COLO829 (cell line): ENCODE results near the gene HECW1.
A peak's percentile ranks its signal among the peaks of the same experiment; 100 is the strongest.
"Not testable (repeated sequence)": the region's sequence is repeated elsewhere in the genome, so short reads cannot be mapped to it uniquely, and the experiment has no call there.

Source experiments
- DNase-seq: peaks from one replicate; pipeline ENCODE4 v3.0.0; 2012; ENCODE audit warnings: low spot score

HECW1 gene

DNA sequence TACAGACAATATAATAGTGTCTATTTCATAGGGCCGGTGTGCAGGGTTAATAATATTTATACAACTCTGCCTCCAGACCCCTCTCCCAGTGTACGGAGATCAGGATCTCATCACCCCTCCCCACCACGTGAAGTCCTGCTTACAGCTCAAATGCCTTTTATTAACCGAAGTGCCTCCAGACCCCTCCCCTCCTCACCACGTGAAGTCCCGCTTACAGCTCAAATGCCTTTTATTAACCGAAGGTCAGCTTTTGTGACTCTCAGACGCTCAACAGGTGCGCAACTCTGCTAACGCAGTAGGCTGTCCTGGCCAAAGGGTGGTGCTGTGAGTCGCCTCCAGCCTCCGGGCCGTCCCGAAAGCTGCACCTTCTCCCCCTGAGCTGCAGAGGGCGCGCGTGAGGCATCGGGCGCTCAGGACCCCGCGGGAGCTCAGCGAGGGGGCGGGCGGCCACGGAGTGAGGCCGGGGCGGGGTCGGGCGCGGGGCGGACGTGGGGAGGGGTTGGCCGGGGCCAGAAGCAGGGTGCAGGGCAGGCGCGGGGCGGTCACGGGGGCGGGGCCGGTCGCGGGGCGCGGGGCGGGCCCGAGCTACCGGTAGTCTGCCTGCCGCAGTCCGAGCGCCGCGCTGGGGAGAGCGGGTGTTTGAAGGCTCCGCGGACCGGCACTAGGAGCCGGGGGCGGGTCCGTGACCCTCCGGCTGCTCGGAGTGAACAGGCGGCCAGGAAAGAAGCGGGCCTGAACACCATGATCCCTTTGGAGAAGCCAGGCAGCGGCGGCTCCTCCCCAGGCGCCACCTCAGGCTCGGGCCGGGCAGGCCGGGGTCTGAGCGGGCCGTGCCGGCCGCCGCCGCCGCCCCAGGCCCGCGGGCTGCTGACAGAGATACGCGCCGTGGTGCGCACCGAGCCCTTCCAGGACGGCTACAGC is 470.3 kb downstream of the HECW1 start, which contains the start of gene STK17A:
TSS of gene STK17A (plus strand) at position 606 of the 921 bp plus-strand sequence. CDS start at position 742, 136 bp downstream.
- peak; percentile 87 for DNase-seq

DNA sequence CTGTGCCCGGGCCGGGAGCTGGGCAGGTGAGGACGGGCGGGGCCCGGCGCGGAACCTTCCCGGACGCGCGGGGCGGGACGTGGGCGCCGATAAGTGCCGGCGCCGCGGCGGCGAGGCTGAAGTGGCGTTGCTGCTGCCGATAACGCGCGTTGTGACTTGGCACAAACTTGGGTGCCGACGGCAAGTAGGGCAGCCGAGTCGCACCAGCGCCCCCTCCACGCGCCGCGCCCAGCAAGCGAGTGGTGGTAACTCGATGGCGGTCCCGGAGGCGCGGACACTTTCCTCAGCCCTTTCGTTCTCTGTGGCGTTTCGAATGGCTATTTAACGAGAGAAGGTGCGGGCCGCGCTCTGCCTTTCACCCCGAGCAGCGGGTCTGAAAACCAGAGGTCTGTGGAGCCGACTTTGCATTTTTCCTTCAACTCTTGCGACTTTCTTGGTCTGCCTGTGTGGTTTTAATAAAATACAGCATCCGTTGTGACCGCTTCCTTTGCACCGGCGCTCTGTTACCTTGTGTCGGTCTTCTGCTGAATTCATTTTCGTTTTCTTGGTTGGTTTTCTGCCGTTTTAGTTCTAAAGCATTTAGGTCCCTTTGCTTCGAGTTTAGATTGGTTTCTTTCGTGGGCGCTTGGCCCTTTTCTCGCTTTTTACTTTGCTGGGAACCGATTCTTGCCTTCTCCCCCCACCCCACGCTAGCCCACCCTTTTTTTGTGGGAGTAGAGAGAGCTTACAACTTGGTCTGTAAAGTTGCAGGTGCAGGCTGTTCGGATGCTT is 471.2 kb downstream of the HECW1 start:
- no peak for DNase-seq

DNA sequence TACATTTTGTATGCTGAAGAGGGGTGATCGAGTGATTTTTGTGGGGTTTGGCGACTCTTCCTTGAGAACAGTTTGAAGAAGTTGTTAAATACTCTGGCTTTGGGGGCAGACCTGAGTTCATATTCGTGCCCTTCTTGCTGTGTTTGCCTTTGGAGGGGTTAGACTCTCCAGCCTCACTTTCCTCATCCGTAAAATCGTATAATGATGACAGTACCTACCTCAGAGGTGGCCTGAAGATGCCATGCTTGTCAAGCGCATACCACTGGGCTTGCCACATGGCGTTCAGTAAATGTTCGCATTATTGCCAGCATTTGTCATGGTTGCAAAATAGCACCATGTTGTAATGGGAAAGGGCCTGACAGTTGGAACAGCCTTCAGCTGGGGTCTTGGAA is 471.7 kb downstream of the HECW1 start:
- DNase-seq: no peak

DNA sequence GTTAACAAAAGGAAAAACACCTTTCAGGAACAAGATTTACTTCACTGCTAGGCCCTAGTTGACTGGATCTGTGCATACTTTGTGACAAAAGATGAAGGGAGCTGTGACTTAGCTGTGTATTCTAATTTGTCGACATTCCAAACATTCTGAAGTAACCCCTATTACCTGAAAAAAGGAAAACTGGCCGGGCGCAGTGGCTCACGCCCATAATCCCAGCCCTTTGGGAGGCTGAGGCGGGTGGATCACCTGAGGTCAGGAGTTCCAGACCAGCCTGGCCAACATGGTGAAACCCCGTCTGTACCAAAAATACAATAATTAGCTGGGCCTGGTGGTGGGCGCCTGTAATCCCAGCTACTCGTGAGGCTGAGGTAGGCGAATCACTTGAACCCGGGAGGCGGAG is 472.3 kb downstream of the HECW1 start:
- not testable (repeated sequence) for DNase-seq

DNA sequence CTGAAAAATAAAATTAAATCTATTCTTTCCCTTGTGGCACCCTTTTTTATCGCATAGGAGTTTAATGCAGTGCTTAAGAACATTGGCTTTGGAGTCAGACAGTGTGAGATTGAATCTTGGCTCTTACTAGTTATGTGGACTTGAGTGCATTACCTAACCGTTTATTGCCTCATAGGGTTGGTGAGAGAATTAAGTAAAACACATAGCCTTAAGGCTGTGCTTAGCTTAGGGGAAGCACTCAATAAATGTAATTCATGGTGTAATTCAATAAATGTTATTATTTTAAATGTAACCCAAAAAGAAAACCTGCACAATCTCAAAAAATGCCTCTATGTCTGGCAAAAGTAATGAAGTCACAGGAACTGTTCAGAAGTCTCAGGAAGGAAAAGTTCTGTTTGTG is 473.1 kb downstream of the HECW1 start:
- no peak for DNase-seq

DNA sequence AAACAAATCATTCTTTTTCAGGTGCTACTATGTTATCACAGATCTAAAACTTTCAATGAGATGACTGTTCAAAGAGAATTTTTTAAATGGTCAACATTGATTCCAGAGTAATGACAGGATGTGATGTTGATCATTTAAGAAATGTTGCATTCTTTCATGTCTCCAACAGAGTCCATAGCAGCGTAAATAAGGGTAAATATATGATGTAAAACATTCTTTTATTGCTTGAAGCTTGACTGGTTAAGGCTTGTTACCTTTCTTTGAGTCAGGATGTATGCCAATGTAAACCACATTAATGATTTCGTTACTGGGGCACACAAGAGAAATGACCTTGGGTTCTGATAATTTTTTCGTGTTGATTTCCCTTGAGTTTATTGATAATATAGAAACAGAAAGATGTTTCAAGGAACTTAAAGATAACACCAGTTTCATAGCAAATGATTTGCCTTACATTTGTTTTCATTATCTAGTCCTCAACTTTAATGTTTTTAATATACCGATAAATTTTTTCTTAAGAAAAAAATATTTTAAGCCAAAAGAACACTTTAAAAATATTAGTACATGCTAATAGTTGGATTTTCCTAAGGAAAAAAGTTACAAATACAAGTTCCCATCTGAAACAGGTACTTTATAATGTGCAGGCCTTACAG is 473.9 kb downstream of the HECW1 start:
- DNase-seq: peak; percentile 80

DNA sequence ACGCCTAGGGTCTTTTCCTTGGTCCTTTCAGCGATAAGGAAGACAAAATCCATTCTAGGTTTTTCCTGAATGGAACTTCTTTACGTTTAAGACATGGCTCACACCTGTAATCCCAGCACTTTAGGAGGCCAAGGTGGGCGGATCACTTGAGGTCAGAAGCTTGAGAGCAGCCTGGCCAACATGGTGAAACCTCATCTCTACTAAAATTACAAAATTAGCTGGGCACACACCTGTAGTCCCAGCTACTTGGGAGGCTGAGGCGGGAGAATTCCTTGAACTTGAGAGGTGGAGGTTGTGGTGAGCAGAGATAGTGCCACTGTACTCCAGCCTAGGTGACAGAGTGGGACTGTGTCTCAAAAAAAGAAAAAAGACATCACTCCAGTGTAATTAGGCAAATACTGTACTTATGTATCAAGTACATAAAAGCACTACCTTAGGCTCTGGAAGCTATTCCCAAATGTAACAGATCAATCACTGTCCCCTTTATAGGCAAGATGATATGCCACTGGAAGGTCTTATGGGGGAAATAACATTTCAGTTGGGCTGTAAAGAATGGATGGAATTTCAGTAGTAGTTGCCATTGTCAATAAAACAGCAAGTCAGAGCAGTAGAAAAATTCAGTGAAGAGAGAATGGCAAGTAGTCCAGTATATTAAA is 476.2 kb downstream of the HECW1 start:
- DNase-seq: no peak

DNA sequence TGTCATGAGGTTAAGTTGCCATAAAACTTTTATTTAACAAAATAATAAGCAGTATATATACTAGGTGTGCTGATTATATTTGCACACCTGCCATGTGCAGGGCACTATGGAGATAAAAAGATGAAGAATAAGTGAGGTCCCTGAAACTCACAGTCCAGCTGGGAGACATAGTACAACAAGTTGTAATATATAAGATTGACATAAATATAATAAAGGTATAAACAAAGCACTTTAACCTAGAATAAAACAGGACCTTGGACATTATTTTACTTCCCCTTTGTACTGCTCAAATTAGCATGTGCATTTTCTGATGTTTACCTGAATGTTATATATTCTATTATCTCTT is 476.7 kb downstream of the HECW1 start:
- DNase-seq: no peak

DNA sequence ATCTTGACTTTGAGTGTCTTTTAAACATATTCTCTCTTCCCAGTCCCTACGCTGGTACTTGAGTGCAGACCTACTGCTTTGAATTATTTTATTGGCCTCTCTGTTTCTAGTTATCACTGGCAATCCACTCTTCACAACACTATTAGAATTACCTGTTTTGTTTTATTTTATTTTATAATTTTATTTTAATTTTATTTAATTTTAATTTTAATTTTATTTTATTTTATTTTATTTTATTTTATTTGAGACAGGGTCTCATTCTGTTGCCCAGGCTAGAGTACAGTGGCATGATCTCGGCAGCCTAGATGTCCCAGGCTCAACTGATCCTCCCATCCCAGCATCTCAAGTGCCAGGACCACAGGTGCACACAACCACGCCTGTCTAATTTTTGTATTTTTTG is 477.3 kb downstream of the HECW1 start:
- no peak for DNase-seq

DNA sequence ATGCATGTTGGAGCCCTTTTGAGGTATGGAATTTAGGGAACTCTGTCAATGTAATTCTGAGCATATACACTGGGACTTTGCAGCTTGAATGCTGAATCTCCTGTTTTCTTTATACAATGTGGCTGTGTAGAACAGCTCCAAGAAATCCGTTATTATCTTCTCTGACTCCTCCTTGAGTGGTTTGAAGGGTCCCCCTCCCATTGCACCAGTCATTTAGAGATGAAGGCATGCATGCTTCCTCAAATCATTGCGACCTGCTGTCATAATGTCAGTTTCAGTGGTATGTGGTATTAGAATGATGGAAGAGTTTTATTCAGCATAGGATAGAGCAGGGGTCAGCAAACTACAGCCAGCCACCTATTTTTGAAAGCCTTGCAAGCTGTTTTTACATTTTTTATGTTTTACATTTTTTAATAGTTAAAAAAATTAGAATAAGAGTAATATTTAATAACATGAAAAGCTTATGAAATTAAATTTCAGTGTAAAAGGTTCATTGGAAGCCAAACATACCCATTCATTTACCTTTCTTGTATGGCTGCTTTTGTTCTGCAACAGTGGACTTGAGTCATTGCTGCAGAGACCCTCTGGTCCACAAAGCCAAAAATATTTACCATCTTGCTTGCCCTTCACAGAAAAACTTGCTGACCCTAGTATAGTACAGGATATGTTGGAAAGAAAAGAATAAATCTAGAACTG is 478.6 kb downstream of the HECW1 start:
- DNase-seq: no peak

DNA sequence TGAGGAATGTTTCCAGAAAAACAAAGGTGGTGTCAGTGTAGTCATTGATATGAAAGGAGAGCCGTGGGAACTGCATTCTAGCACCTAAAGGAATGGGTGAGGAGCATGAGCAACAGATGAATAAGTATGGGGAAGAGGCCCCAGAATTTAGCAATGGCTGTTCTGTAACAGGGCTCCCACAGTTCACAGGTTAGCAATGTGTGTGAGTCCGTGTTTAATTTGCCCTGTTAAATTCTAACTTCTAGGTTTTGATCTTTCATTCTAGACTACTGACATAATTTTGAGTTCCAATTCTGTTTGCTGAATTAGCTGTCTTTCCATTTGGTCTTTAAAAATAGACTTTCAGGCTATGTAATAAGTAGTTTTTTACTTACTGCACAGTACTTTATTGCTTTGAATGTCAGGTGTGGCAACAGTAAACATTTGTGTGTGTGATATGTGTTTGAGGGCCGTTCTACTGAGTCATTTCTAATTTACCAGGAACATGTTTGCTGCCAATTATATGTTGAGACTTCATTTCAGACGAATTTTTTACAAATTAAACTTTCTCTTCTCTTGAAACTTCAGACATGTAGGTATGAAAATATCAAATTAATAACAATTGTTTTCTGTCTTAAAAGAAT is 479.2 kb downstream of the HECW1 start:
- DNase-seq: no peak

DNA sequence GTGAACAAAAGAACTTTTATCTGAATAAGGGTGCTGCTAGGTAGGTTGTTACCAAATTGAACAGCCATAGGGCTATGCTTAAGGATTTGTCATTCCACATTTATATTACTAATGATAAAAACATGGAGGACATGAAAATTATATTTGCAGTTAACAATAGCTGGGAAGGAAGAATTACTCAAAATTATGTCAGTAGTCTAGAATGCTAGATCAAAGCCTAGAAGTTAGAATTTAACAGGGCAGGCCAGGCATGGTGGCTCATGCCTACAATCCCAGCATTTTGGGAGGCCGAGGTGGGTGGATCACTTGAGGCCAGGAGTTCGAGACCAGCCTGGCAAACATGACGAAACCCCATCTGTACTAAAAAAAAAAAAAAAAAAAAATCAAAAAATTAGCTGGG is 479.9 kb downstream of the HECW1 start:
- no peak for DNase-seq

DNA sequence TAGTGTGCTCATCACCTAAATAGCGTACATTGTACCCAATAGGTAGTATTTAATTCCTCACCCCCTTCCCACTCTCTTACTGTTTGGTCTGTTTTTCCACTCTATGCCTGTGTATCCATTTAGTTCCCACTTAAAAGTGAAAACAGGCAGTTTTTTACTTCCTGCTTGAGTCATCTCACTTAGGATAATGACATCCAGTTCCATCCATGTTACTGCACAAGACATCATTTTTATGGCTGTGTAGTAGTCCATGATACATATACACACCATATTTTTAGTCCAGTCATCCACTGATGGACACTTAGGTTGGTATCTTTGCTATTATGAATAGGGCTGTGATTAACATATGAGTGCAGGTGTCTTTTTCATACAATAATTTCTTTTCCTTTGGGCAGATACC is 480.6 kb downstream of the HECW1 start:
- DNase-seq: no peak

DNA sequence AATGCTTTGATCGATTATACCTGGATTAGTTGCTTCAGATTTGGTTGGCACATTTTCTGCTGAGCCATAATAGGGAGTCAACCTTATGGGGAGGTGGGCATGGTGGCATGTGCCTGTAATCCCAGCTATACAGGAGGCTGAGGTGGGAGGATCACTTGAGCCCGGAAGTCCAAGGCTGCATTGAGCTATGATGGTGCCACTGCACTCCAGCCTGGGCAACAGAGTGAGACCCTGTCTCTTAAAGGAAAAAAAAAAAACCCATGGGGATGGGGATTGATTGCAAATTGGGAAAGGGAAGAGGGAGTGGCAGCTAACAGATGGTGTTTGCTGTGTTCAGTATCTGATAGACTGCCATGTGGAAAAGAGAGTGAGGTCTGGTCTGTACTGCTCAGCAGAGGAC is 481.6 kb downstream of the HECW1 start:
- no peak for DNase-seq

DNA sequence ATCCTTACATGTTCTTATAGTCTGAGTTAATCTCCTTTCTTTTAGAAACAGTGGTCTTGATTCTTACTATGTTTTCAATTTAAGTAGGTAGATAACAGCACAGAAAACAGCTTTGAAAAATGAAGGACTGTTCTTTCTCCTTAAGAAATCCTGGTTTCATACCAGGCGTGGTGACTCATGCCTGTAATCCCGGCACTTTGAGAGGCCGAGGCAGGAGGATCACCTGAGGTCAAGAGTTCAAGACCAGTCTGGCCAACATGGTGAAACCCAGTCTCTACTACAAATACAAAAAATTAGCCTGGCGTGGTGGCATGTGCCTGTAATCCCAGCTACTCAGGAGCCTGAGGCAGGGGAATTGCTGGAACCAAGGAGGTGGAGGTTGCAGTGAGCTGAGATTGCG is 484.0 kb downstream of the HECW1 start:
- not testable (repeated sequence) for DNase-seq

DNA sequence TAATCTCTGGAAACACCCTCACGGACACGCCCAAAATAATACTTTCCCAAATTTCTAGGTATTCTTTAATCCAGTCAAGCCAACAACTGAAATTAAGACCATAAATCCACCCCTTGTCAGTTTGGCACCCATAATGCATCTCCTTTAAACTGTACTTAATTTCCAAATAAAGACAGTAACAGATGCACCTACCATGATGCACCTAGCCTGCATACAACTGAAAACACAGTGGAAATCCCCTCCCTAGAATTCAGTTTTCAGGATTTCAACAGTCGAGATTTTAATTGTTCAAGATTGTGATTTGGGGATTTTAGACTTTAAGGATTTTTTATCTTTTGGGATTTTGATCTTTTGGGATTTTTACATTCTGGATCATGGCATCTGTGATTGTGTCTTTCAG is 487.6 kb downstream of the HECW1 start:
- no peak for DNase-seq

DNA sequence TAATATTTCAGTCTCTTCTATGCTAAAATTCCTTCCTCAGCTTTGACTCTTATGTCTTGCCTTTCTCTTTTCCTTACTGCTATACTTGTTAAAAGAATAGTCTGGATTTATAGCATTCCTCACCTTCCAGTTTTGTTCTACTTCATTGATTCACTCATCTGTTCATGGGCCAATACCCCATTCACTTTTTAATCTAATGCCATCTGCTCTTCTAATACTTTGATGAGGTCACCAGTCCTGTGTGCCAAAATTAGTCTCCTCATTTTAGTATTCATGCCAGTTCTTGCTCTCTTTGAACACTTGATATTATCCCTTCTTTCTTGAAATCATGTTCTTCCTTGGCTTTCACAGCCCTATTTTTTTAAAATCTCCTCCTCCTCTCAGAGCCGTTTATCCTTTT is 489.8 kb downstream of the HECW1 start:
- no peak for DNase-seq

DNA sequence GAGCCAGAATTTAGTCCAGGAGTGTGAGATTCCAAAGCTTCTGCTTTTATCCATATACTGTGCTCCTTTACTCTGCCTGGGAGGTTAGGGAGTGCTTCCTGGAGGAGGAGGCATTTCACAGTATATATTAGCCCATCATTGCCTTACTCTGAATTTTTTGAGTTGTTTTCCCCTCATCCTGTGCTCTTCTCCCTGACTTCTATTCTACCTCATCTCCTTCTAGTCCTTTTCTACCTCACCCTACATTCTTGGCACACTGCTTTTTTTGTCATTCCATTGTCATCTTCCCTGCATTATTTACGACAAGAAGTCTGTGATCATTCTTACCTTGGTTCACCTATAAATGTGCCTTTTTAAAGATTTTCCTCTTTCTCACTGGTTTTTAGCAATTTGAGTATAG is 491.8 kb downstream of the HECW1 start:
- no peak for DNase-seq

DNA sequence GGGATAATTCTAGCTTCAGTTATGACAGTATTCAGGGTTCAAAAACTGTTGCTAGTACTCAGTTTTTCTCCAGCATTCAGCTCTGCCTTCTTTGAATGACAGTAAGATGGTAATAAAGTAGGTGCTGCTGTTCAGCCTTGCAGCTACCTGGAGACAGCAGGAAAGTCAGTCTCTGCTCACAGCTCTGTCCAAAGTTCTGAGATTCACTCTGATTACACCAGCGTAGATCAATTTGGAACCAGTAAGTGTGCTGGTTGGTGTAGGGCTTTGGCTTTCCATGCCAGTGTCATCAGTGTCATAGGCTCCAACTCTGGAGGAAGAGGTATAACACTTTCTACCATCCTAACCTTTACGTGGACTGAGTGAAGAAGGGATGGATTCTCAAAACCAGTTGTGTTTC is 496.6 kb downstream of the HECW1 start:
- no peak for DNase-seq

DNA sequence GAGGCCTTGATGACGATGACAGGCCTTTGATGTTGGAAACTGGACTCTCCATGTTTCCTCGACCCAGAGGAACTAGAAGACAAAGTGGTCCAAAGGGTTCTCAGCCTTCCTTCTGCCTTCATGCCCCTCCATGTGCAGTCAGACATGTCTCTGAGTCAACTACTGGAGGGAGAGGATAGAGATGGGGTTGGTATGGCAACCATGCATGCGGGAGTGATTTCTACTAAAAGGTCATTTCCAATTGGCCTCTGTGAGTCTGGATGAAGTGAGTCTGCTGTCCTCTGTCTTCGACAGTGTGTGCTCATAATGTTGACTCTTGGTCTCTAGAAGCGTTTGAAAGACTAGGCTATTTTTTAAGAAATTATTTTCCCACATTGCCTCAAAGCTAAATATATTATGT is 499.7 kb downstream of the HECW1 start:
- DNase-seq: no peak
